IgD-negative memory B cell (primary cell): Measurements from ENCODE around the gene DDX28. TPM values are rescaled to one million over a fixed set of nuclear protein-coding genes. Genes with fewer than 3 reads are reported as not detected.

ENCODE experiments used
- H3K27ac Mint-ChIP-seq, 3 donors: one replicate each; pipeline ENCODE4 v1.8.0; 2020 to 2022; ENCODE audit warnings: mild to moderate bottlenecking in 3 of 3, mixed read lengths in 3 of 3, moderate library complexity in 1 of 3
- H3K27me3 Mint-ChIP-seq: one replicate; pipeline ENCODE4 v1.8.0; 2021; ENCODE audit warnings: mixed read lengths
- H3K36me3 Mint-ChIP-seq: one replicate; pipeline ENCODE4 v1.8.0; 2020; ENCODE audit warnings: mild to moderate bottlenecking, mixed read lengths
- H3K4me1 Mint-ChIP-seq, 3 donors: one replicate each; pipeline ENCODE4 v1.8.0; 2020 to 2022; ENCODE audit warnings: mixed read lengths in 3 of 3, mild to moderate bottlenecking in 1 of 3
- H3K4me3 Mint-ChIP-seq, 4 donors: one replicate each; pipeline ENCODE4 v1.8.0; 2020 to 2022; ENCODE audit warnings: mild to moderate bottlenecking in 4 of 4, mixed read lengths in 4 of 4, moderate library complexity in 3 of 4
- H3K9me3 Mint-ChIP-seq, 3 donors: one replicate each; pipeline ENCODE4 v1.8.0; 2020 to 2021; ENCODE audit warnings: mixed read lengths in 3 of 3, mild to moderate bottlenecking in 1 of 3
- polyA plus RNA-seq: library from polyadenylated mRNA; unstranded; fragments of 300-500 nt; fragmentation: Illumina TruSeq; gene quantifications from one replicate; pipeline ENCODE4 v1.2.3, GENCODE V29; 2021

The DDX28 gene
- 35.8 TPM for polyA plus RNA-seq

GRCh38 chr16:68022728-68023537 is at the start of gene DDX28, which contains the start of gene DUS2:
DDX28 (minus strand) TSS chr16:68023232; CDS start chr16:68023202, 30 bp downstream.
DUS2 (plus strand) TSS chr16:68023284; CDS start chr16:68038024, 14,740 bp downstream.
- H3K36me3 Mint-ChIP-seq, result peaks cover 5% of the 10 kb centered on the region
- H3K9me3 Mint-ChIP-seq, result no peaks in the 10 kb centered on the region
- H3K4me3 Mint-ChIP-seq, result peak within 1 kb of the TSS; percentile 83 to 100 (median 98)
- peak within 1 kb of the TSS; percentile 82 to 99 (median 87) for H3K27ac Mint-ChIP-seq
- H3K4me1 Mint-ChIP-seq, result peaks cover 4 to 27% (median 6%) of the 10 kb centered on the region in 3 donors
- peaks cover 4% of the 10 kb centered on the region for H3K27me3 Mint-ChIP-seq

GRCh38 chr16:68072038-68072695 is 49.1 kb upstream of the DDX28 start:
- Mint-ChIP-seq H3K9me3 (no peaks in the 10 kb centered on the region), H3K36me3 (peaks cover 13% of the 10 kb centered on the region), H3K27ac (peak overlapping the region in 1 of 3 donors; percentile 20), H3K27me3 (no peaks in the 10 kb centered on the region), H3K4me3 (no peak overlapping the region), H3K4me1 (peaks cover 37 to 56% (median 52%) of the 10 kb centered on the region in 3 donors)

- Mint-ChIP-seq H3K27ac (peak overlapping the region in 1 of 3 donors; percentile 89), H3K36me3 (peaks cover 13% of the 10 kb centered on the region), H3K4me1 (peaks cover 36 to 54% (median 50%) of the 10 kb centered on the region in 3 donors), H3K4me3 (peak overlapping the region in 1 of 4 donors; percentile 44), H3K9me3 (no peaks in the 10 kb centered on the region), H3K27me3 (no peaks in the 10 kb centered on the region)
Observed at GRCh38 chr16:68071518-68071901, 48.5 kb upstream of the DDX28 start.

- H3K27me3 Mint-ChIP-seq, result no peaks in the 10 kb centered on the region
- peaks cover 15% of the 10 kb centered on the region for H3K36me3 Mint-ChIP-seq
- peaks cover 32 to 49% (median 46%) of the 10 kb centered on the region in 3 donors for H3K4me1 Mint-ChIP-seq
- peak overlapping the region; percentile 34 to 89 (median 66) for H3K27ac Mint-ChIP-seq
- H3K4me3 Mint-ChIP-seq, result peak overlapping the region in 3 of 4 donors; percentile 44 to 81 (median 80)
- no peaks in the 10 kb centered on the region for H3K9me3 Mint-ChIP-seq
Observed at GRCh38 chr16:68070806-68071517, 47.9 kb upstream of the DDX28 start.

GRCh38 chr16:68070249-68070730 is 47.3 kb upstream of the DDX28 start:
- Mint-ChIP-seq H3K36me3 (peaks cover 15% of the 10 kb centered on the region), H3K9me3 (no peaks in the 10 kb centered on the region), H3K4me3 (peak overlapping the region in 2 of 4 donors; percentile 8 to 81), H3K27me3 (no peaks in the 10 kb centered on the region), H3K4me1 (peaks cover 32 to 43% (median 42%) of the 10 kb centered on the region in 3 donors), H3K27ac (peak overlapping the region; percentile 34 to 89 (median 66))

- Mint-ChIP-seq H3K4me1 (peaks cover 31 to 40% (median 39%) of the 10 kb centered on the region in 3 donors), H3K9me3 (no peaks in the 10 kb centered on the region), H3K27me3 (no peaks in the 10 kb centered on the region), H3K27ac (peak overlapping the region in 1 of 3 donors; percentile 66), H3K4me3 (peak overlapping the region in 1 of 4 donors; percentile 49), H3K36me3 (peaks cover 17% of the 10 kb centered on the region)
Observed at GRCh38 chr16:68069511-68070248, 46.6 kb upstream of the DDX28 start.

- Mint-ChIP-seq H3K4me1 (peaks cover 28 to 38% (median 31%) of the 10 kb centered on the region in 3 donors), H3K27me3 (no peaks in the 10 kb centered on the region), H3K27ac (no peak overlapping the region), H3K4me3 (peak overlapping the region in 2 of 4 donors; percentile 18 to 33), H3K36me3 (peaks cover 17% of the 10 kb centered on the region), H3K9me3 (no peaks in the 10 kb centered on the region)
Observed at GRCh38 chr16:68068926-68069325, 45.9 kb upstream of the DDX28 start.

- no peak overlapping the region for H3K4me3 Mint-ChIP-seq
- H3K36me3 Mint-ChIP-seq, result peaks cover 10% of the 10 kb centered on the region
- peaks cover 21 to 30% (median 23%) of the 10 kb centered on the region in 3 donors for H3K4me1 Mint-ChIP-seq
- no peaks in the 10 kb centered on the region for H3K27me3 Mint-ChIP-seq
- H3K27ac Mint-ChIP-seq, result no peak overlapping the region
- H3K9me3 Mint-ChIP-seq, result no peaks in the 10 kb centered on the region
Observed at GRCh38 chr16:68066763-68067162, 43.7 kb upstream of the DDX28 start.

GRCh38 chr16:68065716-68066305 is 42.8 kb upstream of the DDX28 start:
- no peaks in the 10 kb centered on the region for H3K9me3 Mint-ChIP-seq
- H3K36me3 Mint-ChIP-seq, result peaks cover 11% of the 10 kb centered on the region
- H3K4me3 Mint-ChIP-seq, result no peak overlapping the region
- no peaks in the 10 kb centered on the region for H3K27me3 Mint-ChIP-seq
- H3K27ac Mint-ChIP-seq, result no peak overlapping the region
- peaks cover 15 to 27% (median 16%) of the 10 kb centered on the region in 3 donors for H3K4me1 Mint-ChIP-seq

GRCh38 chr16:68064791-68065365 is 41.8 kb upstream of the DDX28 start:
- H3K27me3 Mint-ChIP-seq, result no peaks in the 10 kb centered on the region
- H3K27ac Mint-ChIP-seq, result peak overlapping the region in 1 of 3 donors; percentile 39
- peaks cover 6 to 17% (median 7%) of the 10 kb centered on the region in 3 donors for H3K4me1 Mint-ChIP-seq
- H3K4me3 Mint-ChIP-seq, result peak overlapping the region in 1 of 4 donors; percentile 30
- peaks cover 13% of the 10 kb centered on the region for H3K36me3 Mint-ChIP-seq
- no peaks in the 10 kb centered on the region for H3K9me3 Mint-ChIP-seq

- H3K36me3 Mint-ChIP-seq, result peaks cover 13% of the 10 kb centered on the region
- H3K9me3 Mint-ChIP-seq, result no peaks in the 10 kb centered on the region
- H3K4me3 Mint-ChIP-seq, result no peak overlapping the region
- peaks cover 3 to 13% (median 6%) of the 10 kb centered on the region in 3 donors for H3K4me1 Mint-ChIP-seq
- no peaks in the 10 kb centered on the region for H3K27me3 Mint-ChIP-seq
- no peak overlapping the region for H3K27ac Mint-ChIP-seq
Observed at GRCh38 chr16:68062910-68063393, 39.9 kb upstream of the DDX28 start.

GRCh38 chr16:68061396-68061795 is 38.4 kb upstream of the DDX28 start:
- peaks cover 11% of the 10 kb centered on the region for H3K36me3 Mint-ChIP-seq
- no peak overlapping the region for H3K4me3 Mint-ChIP-seq
- no peak overlapping the region for H3K27ac Mint-ChIP-seq

GRCh38 chr16:68059804-68060203 is 36.8 kb upstream of the DDX28 start:
- Mint-ChIP-seq H3K36me3 (peaks cover 10% of the 10 kb centered on the region), H3K27me3 (no peaks in the 10 kb centered on the region), H3K27ac (peak overlapping the region in 1 of 3 donors; percentile 33), H3K4me1 (peaks cover 2 to 9% (median 4%) of the 10 kb centered on the region in 3 donors), H3K4me3 (peak overlapping the region in 1 of 4 donors; percentile 34), H3K9me3 (no peaks in the 10 kb centered on the region)

More at GRCh38 chr16:68061396-68061795, 38.4 kb upstream of the DDX28 start:
- Mint-ChIP-seq H3K9me3 (no peaks in the 10 kb centered on the region), H3K27me3 (no peaks in the 10 kb centered on the region), H3K4me1 (peaks cover 3 to 12% (median 6%) of the 10 kb centered on the region in 3 donors)
